Measurements from ENCODE around the gene PPARG.

DNA sequence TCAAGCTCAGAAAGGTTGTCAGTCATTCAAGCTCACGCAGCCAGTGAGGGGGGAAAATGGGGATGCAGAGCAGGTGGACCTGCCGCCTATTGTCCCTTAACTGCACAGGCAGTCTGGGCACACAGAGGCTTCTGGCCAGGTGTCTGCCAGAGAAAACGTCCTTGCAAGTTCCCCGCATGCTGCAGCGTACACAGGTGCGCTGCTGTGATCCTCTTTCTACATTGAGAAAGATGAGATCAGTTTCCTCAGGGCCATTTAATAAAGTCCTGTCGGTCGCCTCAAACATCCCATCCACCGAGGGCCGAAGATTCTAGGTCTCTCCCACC lies 195.0 kb downstream of the PPARG start:
- TF ChIP-seq, protein P1, sequence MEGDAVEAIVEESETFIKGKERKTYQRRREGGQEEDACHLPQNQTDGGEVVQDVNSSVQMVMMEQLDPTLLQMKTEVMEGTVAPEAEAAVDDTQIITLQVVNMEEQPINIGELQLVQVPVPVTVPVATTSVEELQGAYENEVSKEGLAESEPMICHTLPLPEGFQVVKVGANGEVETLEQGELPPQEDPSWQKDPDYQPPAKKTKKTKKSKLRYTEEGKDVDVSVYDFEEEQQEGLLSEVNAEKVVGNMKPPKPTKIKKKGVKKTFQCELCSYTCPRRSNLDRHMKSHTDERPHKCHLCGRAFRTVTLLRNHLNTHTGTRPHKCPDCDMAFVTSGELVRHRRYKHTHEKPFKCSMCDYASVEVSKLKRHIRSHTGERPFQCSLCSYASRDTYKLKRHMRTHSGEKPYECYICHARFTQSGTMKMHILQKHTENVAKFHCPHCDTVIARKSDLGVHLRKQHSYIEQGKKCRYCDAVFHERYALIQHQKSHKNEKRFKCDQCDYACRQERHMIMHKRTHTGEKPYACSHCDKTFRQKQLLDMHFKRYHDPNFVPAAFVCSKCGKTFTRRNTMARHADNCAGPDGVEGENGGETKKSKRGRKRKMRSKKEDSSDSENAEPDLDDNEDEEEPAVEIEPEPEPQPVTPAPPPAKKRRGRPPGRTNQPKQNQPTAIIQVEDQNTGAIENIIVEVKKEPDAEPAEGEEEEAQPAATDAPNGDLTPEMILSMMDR (IDR thresholded peaks at IDR 0.05; ENCODE audit: low read depth, low read length, poor library complexity, severe bottlenecking), result no peak
- TF ChIP-seq EZH2phosphoT487 (IDR thresholded peaks at IDR 0.05; ENCODE audit: borderline replicate concordance, low read length), result no peak

Measured in DOHH2 (cell line).